HG03196 (cell line): Measurements from ENCODE around the gene ADCY10.

Source experiments
- ATAC-seq: cut with Tn5 transposase; IDR thresholded peaks from one replicate; pipeline ENCODE4 v1.9.1; 2021; ENCODE audit not compliant: unreplicated experiment

Gene ADCY10

GRCh38 chr1:167790117-167790516, 123.8 kb downstream of the ADCY10 start:
- no peak for ATAC-seq

DNA sequence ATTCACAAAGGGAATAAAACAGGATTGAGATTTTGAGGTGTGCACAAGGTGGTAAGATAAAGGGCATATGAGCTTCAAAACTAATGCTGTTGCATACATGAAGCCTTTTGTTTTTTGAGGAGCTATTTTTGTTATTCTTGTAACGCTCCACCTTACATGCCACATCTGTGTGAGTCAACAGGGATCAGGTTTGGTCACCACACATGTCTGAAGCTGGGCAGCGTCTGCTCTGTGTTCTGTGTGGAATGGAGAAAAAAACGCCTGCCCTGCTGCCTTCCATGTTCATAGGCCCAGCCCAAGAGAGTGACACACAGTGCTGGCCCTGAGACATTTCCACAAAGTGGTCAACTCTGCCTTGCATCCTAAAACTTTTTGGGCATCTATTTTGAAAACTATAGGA, 124.4 kb downstream of the ADCY10 start:
- ATAC-seq = no peak

DNA sequence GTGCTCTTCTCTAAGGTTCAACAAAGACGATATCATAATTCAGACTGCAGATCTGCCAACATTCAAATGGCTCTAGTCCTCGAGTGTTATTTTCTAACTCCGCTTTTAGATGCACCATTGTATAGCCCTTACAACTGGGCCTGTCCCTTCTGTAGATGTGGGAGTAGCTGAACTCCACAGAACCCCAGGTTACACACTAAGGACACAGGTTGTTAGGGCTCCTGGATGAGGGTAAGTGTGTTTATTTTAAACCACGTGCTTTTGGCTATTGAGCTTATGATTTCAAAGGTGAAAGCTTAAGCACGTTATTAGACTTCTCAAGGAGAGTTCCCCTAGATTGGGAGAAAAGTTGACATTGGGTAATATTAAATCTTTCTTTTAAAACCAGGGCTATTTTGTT, 127.4 kb downstream of the ADCY10 start:
- no peak for ATAC-seq

GRCh38 chr1:167784876-167785550, 128.9 kb downstream of the ADCY10 start:
- ATAC-seq = no peak

DNA sequence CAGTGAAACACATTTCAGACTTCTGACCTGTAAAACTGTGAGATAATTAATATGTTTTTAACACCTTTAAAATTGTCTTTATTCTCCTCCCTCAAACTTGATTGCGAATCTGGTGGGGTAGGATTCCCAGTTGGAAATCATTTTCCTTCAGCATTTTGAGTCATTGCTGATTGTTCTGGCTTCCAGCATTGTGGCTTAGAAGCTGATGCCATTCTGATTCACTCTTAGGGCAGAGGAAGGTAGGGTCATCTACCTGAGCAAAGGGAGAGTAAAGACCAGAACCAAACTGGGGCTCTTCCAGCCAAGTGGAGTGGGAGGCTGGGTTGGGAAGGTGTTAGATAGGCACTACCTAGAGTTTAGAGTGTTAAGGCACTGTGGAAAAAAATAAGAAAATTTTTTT, 131.0 kb downstream of the ADCY10 start:
- no peak for ATAC-seq

GRCh38 chr1:167781558-167781957, 132.4 kb downstream of the ADCY10 start:
- no peak for ATAC-seq

DNA sequence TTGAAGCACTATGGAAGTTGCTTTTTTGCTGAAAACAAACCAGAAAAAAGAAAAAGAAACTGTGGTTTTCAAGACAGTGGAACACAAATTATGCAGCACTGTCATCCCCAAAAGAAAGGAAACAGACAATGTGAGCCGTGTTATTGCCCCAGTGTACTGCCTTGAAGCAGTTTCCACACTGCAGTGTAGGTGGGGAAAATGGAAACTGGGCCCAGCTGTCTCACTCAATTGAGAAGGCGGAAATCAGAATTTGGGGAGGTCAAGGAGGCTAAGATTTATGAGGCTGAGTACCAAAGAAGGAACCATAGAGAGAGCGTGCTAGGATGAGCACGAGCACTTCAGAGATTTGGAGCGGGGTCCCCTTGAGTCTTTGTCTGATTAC, 136.7 kb downstream of the ADCY10 start:
- no peak for ATAC-seq

- no peak for ATAC-seq
Observed at GRCh38 chr1:167776616-167777268, 137.2 kb downstream of the ADCY10 start.

GRCh38 chr1:167776151-167776550, 137.8 kb downstream of the ADCY10 start:
- no peak for ATAC-seq

DNA sequence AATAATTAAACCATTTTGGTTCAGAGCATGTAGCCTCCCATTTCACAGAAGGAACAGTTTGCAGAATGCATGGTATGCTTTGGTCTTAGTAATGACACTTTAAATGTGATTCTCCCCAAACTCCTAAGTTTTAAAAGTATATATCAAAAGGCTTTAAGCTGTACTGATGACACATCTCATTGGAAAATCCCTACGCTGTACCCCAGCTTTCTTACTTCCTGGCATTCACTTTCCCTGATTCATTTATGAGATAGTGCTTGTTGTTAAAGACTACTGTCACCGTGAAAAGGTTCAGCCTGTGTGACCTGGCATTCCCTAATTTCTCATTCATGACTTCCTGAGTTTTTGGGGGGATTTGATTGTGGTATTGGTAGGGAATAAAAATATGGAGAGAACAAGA, 138.8 kb downstream of the ADCY10 start:
- no peak for ATAC-seq

GRCh38 chr1:167774710-167775109, 139.2 kb downstream of the ADCY10 start:
- ATAC-seq = no peak

GRCh38 chr1:167773516-167773915, 140.4 kb downstream of the ADCY10 start:
- no peak for ATAC-seq

DNA sequence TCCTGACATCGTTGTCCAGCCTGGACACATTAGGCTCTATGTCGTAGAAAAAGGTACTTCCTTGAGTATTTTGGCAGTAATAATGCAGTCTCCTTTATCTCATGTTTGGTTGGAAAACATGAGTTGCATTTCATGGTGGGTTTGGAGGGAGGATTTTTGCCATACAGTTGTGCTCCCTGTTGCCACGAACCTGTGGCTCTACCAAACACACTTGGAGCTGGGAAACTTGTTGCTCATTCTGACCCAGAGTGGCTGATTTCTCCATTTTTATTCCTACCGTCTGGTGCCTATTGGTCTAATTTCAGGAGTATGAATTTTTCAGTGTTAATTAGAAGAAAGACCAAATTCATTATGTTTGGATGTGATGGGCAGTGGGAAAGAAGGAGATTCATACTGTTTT, 141.5 kb downstream of the ADCY10 start:
- ATAC-seq = no peak

GRCh38 chr1:167770127-167770526, 143.8 kb downstream of the ADCY10 start:
- no peak for ATAC-seq

DNA sequence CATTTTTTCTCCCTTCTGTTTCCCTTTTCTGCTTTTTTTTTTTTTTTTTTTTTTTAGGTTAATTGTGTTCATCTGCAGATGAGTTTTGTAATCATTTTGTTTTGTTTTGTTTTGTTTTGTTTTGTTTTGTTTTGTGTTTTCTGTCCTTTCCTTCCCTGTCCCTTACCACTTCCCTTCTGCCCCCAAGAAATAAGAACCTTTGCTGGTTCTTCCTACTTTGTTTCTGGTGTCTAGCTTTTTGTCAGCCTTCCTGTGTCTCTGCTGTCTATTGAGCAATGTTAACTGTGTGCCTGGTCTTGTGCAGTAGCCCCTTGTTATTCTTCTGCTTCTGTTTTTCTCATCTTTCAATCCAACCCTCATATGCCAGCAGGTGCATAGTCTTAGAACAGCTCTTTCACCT, 146.2 kb downstream of the ADCY10 start:
- no peak for ATAC-seq

- ATAC-seq = no peak
Observed at GRCh38 chr1:167766538-167766937, 147.4 kb downstream of the ADCY10 start.

DNA sequence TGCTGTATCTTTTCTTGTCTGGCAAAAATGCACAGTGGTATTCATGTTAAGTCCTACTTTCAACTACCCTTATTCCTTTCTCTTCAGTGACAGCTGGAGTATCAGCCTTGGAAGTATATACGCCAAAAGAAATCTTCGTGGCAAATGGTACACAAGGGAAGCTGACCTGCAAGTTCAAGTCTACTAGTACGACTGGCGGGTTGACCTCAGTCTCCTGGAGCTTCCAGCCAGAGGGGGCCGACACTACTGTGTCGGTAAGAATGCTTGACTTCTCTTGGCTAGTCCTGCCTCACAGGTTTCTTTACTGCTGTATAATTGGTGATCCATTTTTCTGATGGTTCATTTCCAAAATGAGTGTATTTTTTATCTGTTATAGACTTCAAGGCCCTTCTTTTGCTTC, 148.4 kb downstream of the ADCY10 start:
- ATAC-seq = no peak

DNA sequence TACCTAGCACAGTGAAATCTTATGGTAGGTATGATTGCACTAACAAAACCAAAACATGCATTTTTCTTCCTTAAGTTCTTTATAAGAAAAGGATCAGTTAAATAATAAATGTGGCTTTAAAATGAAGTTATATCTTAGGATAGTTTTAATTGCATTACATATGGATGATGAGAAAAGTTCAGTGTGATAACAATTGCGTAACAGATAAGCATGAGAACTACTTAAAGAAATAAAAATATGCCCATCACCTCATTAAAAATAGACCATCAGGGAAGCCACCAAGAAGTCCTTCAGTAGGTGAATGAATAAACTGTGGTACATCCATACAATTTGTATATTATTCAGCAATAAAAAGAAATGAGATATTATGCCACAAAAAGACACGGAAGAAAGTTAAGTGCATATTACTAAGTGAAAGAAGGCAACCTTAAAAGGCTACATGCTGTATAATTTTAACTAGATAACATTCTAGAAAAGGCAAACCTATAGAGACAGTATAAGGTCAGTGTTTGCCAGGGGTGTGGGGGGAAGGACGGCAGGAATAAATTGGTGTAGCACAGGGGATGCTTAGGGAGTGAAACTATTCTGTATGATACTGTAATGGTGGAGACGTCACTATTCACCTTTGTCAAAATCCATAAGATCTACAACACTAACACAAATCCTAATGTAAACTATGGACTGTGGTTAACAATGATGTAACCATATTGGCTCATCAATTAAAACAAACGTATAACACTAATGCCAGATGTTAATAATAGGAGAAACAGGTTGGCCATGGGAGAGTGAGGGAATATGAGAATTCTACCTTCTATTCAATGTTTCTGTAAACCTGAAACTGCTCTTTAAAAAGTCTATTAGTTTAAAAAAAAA, 149.2 kb downstream of the ADCY10 start:
- no peak for ATAC-seq

DNA sequence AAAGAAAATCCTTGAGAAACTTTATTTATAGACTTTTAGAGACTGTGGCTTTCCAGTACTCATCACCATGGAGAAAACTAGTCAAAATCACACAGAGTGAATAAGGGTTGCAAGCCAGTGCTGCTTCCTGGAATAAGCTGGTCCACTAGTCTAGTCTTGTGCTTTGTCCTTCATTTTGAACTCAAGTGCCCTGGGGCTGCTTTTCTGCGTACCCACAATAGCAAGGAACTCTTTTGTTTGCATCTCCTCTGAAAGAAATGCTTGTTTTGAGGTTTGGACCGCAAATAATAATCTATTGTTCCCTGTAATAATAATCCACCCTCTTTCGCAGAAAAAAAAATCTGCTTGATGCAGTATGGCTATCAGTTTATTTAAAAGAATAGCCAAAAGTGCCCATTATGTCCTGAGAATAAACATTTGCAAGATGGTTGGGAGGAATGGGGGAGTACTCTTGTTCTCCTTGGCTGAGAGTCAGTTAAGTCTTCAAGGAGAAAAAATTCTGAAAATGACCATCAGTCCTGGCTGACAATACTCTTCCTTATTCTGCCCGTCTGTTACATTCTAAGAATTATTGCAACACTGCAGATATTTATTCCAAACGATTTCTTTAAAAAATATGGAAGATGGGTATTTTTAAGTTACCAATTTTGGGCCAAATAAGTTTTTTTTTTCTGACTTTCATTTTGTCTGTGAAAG, 150.3 kb downstream of the ADCY10 start:
- no peak for ATAC-seq

GRCh38 chr1:167762061-167762746, 151.7 kb downstream of the ADCY10 start:
- ATAC-seq = no peak

DNA sequence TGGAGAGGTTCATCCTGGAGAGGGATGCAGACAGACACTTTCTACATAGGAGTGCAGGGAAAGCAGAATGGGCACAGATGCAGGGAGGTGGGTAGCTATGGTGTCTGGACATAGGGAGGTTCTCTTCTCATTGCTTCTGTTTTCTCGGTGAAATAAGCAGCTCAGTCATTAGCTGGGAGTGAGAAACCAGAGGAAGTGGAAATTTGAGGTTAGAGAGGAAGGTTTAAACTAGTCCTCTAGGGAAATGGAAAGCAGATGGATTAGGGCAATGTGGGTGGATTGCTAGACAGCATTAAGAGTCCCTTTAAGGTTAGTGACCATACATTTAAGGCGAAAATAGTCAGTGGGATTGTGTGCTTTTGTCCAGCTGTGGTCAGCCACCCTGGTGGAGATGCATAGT, 152.5 kb downstream of the ADCY10 start:
- ATAC-seq = no peak
